Spinal cord (tissue), 10 donors: ENCODE results near the gene CD109. TPM values are rescaled to one million over a fixed set of nuclear protein-coding genes. Genes with fewer than 3 reads are reported as not detected.
"Not testable (repeated sequence)": the region's sequence is repeated elsewhere in the genome, so short reads cannot be mapped to it uniquely, and the experiment has no call there.

Experiments used
- DNase-seq, 6 donors: peaks; one replicate each; pipeline versions ENCODE4 v3.0.0 to v3.0.0-alpha.2; 2013 to 2015; ENCODE audit warnings: low spot score in 6 of 6, low read depth in 4 of 6
- H3K27ac ChIP-seq: one replicate; pipeline ENCODE4 v1.5.1; 2013; ENCODE audit warnings: low read depth, low read length, control low read depth
- H3K27me3 ChIP-seq: one replicate; pipeline ENCODE4 v1.6.1; 2013; ENCODE audit warnings: low read length; ENCODE audit not compliant: control insufficient read depth, insufficient read depth
- H3K36me3 ChIP-seq: one replicate; pipeline ENCODE4 v1.6.1; 2013; ENCODE audit warnings: low read length; ENCODE audit not compliant: control insufficient read depth, insufficient read depth
- H3K4me1 ChIP-seq: one replicate; pipeline ENCODE4 v1.6.1; 2013; ENCODE audit warnings: low read length; ENCODE audit not compliant: control insufficient read depth, insufficient read depth
- H3K4me3 ChIP-seq: one replicate; pipeline ENCODE4 v1.5.1; 2013; ENCODE audit warnings: low read depth, low read length, control low read depth
- H3K9me3 ChIP-seq: one replicate; pipeline ENCODE4 v1.6.1; 2013; ENCODE audit warnings: low read length; ENCODE audit not compliant: control insufficient read depth, insufficient read depth
- WGBS: methylation state at CpG from one replicate; pipeline ENCODE4 v1.1.5; 2013; ENCODE audit warnings: missing lambda C conversion rate; ENCODE audit not compliant: insufficient coverage; 5-methylcytosine and 5-hydroxymethylcytosine counted together
- polyA plus RNA-seq, 2 donors: library from polyadenylated mRNA; unstranded; fragments of 120-200 nt; gene quantifications; one replicate each; pipeline ENCODE4 v1.2.1, GENCODE V29; 2013; ENCODE audit not compliant: insufficient read length in 2 of 2
- total RNA-seq, 2 donors: library from RNA; depleted of rRNA in 1 of 2; stranded (reverse); fragments of 120-200 nt in 1 of 2; fragments of >200 nt in 1 of 2; gene quantifications; one replicate each; pipeline versions ENCODE4 v1.2.3 to v1.2.4, GENCODE V29; 2013 to 2014
- donor health status: healthy.

CD109 gene
- total and polyA plus RNA-seq, 4 donors: 4.1 to 14.7 (median 8.9) TPM

GRCh38 chr6:73722318-73723060 lies 26.5 kb downstream of the CD109 start:
- Histone ChIP-seq H3K27ac (no peak overlapping the region), H3K4me3 (no peak overlapping the region), H3K36me3 (no peaks in the 10 kb centered on the region), H3K27me3 (no peaks in the 10 kb centered on the region), H3K9me3 (no peaks in the 10 kb centered on the region), H3K4me1 (no peaks in the 10 kb centered on the region)
- DNase-seq: no peak
- 70% methylated on average over 6 of the region's 9 CpGs for WGBS

- DNase-seq, H3K9me3 ChIP-seq, H3K27ac ChIP-seq, H3K4me3 ChIP-seq, H3K27me3 ChIP-seq, H3K4me1 ChIP-seq, H3K36me3 ChIP-seq: not testable (repeated sequence)
- WGBS: no CpG with 5 or more reads among the region's 2 CpGs
These were observed 27.5 kb downstream of the CD109 start for GRCh38 chr6:73723480-73723879.

- H3K36me3 ChIP-seq: no peaks in the 10 kb centered on the region
- WGBS: 92% methylated on average over 2 of the region's 3 CpGs
- no peaks in the 10 kb centered on the region for H3K27me3 ChIP-seq
These were observed 28.4 kb downstream of the CD109 start for GRCh38 chr6:73724389-73724788.

GRCh38 chr6:73725192-73725591 lies 29.2 kb downstream of the CD109 start:
- WGBS: 83% methylated on average over 1 of the region's 8 CpGs
- DNase-seq: not testable (repeated sequence)

More at GRCh38 chr6:73724389-73724788, 28.4 kb downstream of the CD109 start:
- H3K4me3 ChIP-seq: no peak overlapping the region
- H3K27ac ChIP-seq: no peak overlapping the region
- DNase-seq: no peak
- H3K4me1 ChIP-seq: no peaks in the 10 kb centered on the region
- no peaks in the 10 kb centered on the region for H3K9me3 ChIP-seq

GRCh38 chr6:73727114-73727513 lies 31.1 kb downstream of the CD109 start:
- no peaks in the 10 kb centered on the region for H3K27me3 ChIP-seq
- no peak for DNase-seq
- no peaks in the 10 kb centered on the region for H3K36me3 ChIP-seq
- no peak overlapping the region for H3K27ac ChIP-seq
- 96% methylated on average over 4 of the region's 5 CpGs for WGBS
- no peak overlapping the region for H3K4me3 ChIP-seq
- no peaks in the 10 kb centered on the region for H3K9me3 ChIP-seq
- H3K4me1 ChIP-seq: no peaks in the 10 kb centered on the region

More at GRCh38 chr6:73725192-73725591, 29.2 kb downstream of the CD109 start:
- not testable (repeated sequence) for H3K9me3 ChIP-seq, H3K4me3 ChIP-seq, H3K27ac ChIP-seq, H3K36me3 ChIP-seq, H3K27me3 ChIP-seq, H3K4me1 ChIP-seq

GRCh38 chr6:73728548-73729205 lies 32.7 kb downstream of the CD109 start:
- Histone ChIP-seq H3K27ac (no peak overlapping the region), H3K4me3 (no peak overlapping the region), H3K9me3 (no peaks in the 10 kb centered on the region), H3K27me3 (no peaks in the 10 kb centered on the region), H3K4me1 (no peaks in the 10 kb centered on the region), H3K36me3 (no peaks in the 10 kb centered on the region)
- WGBS: no CpG with 5 or more reads among the region's 4 CpGs
- no peak for DNase-seq

- 87% methylated on average over 5 of the region's 5 CpGs for WGBS
- Histone ChIP-seq H3K4me1 (no peaks in the 10 kb centered on the region), H3K27me3 (no peaks in the 10 kb centered on the region), H3K9me3 (no peaks in the 10 kb centered on the region), H3K27ac (no peak overlapping the region), H3K4me3 (no peak overlapping the region), H3K36me3 (no peaks in the 10 kb centered on the region)
- DNase-seq: no peak
These were observed 35.3 kb downstream of the CD109 start for GRCh38 chr6:73731285-73731684.

- Histone ChIP-seq H3K27ac (no peak overlapping the region), H3K27me3 (no peaks in the 10 kb centered on the region), H3K4me3 (no peak overlapping the region), H3K9me3 (no peaks in the 10 kb centered on the region), H3K36me3 (no peaks in the 10 kb centered on the region), H3K4me1 (no peaks in the 10 kb centered on the region)
- 65% methylated on average over 6 of the region's 6 CpGs for WGBS
- peak; percentile 17 to 77 (median 38) for DNase-seq
These were observed 37.1 kb downstream of the CD109 start for GRCh38 chr6:73732845-73733675.

- Histone ChIP-seq H3K4me3 (no peak overlapping the region), H3K4me1 (no peaks in the 10 kb centered on the region), H3K36me3 (no peaks in the 10 kb centered on the region), H3K27me3 (no peaks in the 10 kb centered on the region), H3K27ac (no peak overlapping the region), H3K9me3 (no peaks in the 10 kb centered on the region)
- WGBS: 93% methylated on average over 6 of the region's 6 CpGs
- no peak for DNase-seq
These were observed 37.8 kb downstream of the CD109 start for GRCh38 chr6:73733791-73734190.
